GM19397 (cell line): Measurements from ENCODE around the gene GDAP1L1.

Experiments used
- ATAC-seq: cut with Tn5 transposase; IDR thresholded peaks from one replicate; pipeline ENCODE4 v1.9.1; 2021; ENCODE audit warnings: mild to moderate bottlenecking, moderate library complexity; ENCODE audit not compliant: unreplicated experiment

Gene GDAP1L1

DNA sequence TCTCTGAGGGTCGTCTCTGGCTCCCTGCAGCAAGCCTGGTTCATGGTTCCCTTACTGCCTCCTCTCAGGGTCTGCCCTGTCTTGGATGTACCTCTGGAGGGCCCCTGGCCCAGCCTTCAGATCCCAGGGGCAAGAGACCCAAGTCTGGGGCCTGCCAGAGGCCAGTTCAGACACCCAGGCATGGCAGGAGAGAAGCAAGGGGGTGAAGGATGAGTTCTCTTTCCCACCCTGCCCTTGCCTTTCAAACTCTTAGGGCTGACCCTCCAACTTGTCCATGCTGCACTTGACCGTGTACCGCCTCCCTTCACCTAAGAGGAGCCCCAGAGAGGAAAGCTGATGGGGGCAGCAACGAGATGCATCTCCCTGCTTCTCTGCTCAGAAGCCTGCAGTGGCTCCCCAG lies 4.2 kb downstream of the GDAP1L1 start:
- no peak for ATAC-seq

DNA sequence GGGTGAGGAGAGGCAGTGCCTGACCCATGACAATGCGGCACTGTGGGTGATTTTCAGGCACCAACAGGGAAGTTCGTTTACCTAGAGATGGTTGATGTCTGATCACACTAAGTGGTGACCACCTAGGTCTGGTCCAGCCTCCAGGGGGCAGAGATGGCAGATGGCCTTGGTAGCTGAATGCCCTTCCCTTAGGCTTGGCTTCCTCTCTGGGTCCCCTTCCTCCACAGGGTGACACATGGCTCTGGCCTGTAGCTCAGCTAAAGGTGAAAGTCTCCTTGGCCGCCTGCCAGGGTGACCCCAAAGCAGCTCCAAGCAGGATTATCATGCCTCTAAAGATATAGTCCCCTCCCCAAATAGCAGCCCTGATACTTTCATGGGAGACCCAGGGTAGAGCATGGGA lies 6.4 kb downstream of the GDAP1L1 start:
- ATAC-seq, result no peak

DNA sequence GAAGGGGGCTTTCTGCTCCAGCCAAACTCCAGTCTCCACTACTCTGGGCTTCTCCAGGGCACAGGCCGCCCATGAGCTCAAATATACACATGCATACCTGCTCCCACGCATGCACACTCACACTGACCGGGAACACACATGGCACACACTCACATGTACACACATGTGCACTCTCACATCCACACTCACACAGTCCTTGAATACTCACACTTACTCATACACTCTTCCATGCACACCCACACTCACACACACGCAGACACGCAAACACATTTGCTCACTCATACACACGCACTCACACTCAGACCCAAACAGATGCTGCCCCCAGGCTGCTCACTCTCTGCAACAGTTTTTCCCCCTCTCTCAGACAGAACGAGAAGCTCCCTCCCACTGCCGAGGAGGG lies 7.0 kb downstream of the GDAP1L1 start:
- no peak for ATAC-seq

GRCh38 chr20:44255942-44256341 lies 8.8 kb downstream of the GDAP1L1 start:
- ATAC-seq, result no peak

DNA sequence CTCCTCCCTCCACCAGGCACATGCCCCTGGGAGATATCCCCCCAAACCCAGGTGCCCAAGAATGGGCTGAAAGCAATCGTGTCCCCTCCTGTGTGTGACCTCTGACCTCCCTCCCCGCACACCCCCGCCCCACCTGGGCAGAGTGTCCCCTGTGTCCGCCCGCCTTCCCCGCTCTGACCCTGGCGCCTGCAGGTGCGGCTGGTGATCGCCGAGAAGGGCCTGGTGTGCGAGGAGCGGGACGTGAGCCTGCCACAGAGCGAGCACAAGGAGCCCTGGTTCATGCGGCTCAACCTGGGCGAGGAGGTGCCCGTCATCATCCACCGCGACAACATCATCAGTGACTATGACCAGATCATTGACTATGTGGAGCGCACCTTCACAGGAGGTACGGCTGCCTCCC lies 9.9 kb downstream of the GDAP1L1 start:
- no peak for ATAC-seq

- no peak for ATAC-seq
These were observed 11.2 kb downstream of the GDAP1L1 start for GRCh38 chr20:44258226-44258890.

GRCh38 chr20:44264287-44264686 lies 17.2 kb downstream of the GDAP1L1 start:
- no peak for ATAC-seq

DNA sequence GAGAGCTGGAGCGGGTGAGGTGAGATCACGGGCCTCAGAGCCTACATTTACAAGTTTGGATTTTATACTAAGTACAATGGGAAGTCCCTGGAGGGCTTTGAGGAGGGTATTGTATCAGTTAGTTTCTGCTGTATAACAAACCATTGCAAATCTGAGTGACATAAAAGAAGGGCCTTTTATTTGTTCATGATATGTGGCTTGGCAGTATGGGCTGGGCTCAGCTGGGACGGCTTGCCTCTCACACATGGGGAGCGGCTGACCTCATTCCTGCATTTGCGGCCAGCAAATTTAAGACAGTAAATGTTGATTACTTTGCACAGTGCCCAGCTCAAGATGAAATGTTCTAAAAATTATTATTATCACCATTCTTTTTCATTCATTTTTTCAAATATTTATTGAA lies 21.7 kb downstream of the GDAP1L1 start:
- ATAC-seq, result no peak

GRCh38 chr20:44271915-44272663 lies 25.0 kb downstream of the GDAP1L1 start:
- no peak for ATAC-seq

- no peak for ATAC-seq
These were observed 26.4 kb downstream of the GDAP1L1 start for GRCh38 chr20:44273231-44274215.

GRCh38 chr20:44274303-44275017 lies 27.4 kb downstream of the GDAP1L1 start:
- ATAC-seq, result no peak

DNA sequence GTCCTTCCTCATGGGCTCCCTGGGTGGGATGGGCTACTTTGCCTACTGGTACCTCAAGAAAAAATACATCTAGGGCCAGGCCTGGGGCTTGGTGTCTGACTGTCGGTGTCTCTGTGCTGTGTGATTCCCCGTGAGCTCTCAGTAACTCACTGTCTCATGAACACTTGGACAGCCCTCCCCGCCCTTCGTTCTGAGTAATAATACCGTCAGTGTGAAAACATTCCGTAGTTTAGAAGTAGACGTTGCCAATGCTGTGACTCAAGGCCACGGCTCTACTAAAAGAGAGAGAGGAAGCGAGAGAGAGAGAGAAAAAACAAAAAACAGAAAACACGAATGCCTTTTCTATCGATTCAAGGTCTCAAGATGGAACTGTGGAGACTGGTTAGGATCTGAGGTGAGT lies 32.1 kb downstream of the GDAP1L1 start:
- no peak for ATAC-seq

- no peak for ATAC-seq
These were observed 33.3 kb downstream of the GDAP1L1 start for GRCh38 chr20:44280387-44280786.

DNA sequence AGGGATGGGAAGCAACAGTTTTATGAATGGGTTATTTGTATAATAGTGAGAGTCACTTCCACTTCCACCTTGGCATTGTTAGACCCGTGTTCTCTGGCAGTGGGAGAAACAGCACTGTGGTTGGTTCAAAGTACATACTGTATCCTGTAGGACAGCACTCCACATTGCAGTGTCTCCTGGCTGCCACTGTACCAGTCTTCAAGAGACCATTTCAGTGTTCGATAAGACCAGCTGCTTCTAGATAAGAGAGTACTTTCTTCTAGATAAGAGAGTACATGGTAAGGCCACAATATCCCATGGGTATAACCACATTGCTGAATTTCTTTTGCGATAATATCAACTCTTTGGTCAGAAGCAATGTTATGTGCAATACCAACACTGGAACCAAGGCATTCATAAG lies 35.1 kb downstream of the GDAP1L1 start:
- no peak for ATAC-seq

DNA sequence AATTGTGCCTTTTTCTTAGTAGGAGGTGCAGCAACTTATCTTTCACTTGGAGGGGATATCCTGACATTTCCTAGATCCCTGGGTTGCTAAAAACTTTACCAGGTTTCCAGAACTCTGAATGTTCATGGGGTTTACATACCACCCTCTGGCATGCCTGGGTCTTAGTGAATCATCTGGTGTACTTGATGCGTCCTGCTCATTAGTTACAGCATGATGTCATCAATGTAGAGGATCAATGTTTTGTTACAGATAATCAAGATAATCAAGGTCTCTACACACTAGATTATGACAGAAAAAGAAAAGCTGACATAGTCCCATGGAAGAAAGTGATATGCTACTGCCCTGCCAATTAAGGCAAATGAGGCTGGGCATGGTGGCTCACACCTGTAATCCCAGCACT lies 36.9 kb downstream of the GDAP1L1 start:
- ATAC-seq, result no peak

- no peak for ATAC-seq
These were observed 40.4 kb downstream of the GDAP1L1 start for GRCh38 chr20:44287272-44288097.

- no peak for ATAC-seq
These were observed 41.1 kb downstream of the GDAP1L1 start for GRCh38 chr20:44288252-44288651.

DNA sequence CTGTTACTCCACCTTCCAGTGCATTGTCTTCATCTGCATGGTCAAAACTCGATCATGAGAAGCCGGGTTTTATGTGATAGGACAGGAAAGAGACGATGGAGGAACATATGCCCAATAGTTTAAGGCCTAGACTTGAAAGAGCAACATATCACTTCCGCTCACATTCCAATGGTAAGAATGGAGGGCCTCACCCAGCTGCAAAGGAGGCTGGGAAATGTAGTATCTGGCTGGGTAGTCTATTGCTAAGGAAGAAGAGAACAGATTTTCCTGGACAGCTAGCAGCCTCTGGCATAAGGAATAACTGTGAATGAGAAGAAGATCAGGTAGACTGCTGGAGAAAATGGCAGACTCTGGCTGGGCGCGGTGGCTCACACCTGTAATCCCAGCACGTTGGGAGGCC lies 44.6 kb downstream of the GDAP1L1 start:
- no peak for ATAC-seq

DNA sequence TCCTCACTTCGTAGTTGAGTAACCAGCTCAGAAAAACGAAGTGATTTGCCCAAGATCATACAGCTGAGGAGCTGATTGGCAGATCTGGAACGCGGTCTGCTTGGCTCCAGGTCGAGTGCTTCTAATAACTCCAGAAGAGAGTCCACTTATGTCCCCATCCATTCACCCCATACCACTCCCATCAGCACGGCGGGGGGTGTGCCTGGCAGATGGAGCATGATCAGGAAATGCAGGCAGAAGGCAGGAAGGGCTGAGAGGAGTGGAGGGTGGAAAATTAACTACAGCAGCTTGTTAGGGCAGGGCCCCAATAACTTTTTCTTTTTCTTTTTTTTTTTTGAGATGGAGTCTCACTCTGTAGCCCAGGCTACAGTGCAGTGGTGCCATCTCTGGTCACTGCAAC lies 48.9 kb downstream of the GDAP1L1 start:
- ATAC-seq, result no peak

GRCh38 chr20:44297721-44298120 lies 50.6 kb downstream of the GDAP1L1 start:
- ATAC-seq, result no peak
